Epithelial cell of esophagus (primary cell): Measurements from ENCODE around the gene IL6ST.
"Not testable (repeated sequence)": the region's sequence is repeated elsewhere in the genome, so short reads cannot be mapped to it uniquely, and the experiment has no call there.

Experiments
- DNase-seq: peaks from one replicate; pipeline ENCODE4 v3.0.0; 2010; ENCODE audit warnings: low read depth
- H3K4me3 ChIP-seq: 2 replicates; pipeline ENCODE4 v1.5.1; 2011; ENCODE audit warnings: mild to moderate bottlenecking, low read length, control low read depth
- CTCF ChIP-seq: IDR thresholded peaks from 2 replicates; pipeline ENCODE4 v1.5.1; 2011; ENCODE audit warnings: low read depth, mild to moderate bottlenecking, low read length, control low read depth, inconsistent platforms; ENCODE audit not compliant: insufficient read depth; ENCODE audit errors: missing control alignments

Gene IL6ST

GRCh38 chr5:55994495-55994997 lies at the start of gene IL6ST:
Gene IL6ST, minus strand, starts transcription at chr5:55994963. Its CDS starts 18,685 bp downstream, at chr5:55976278.
- H3K4me3 ChIP-seq = peak within 1 kb of the TSS; percentile 85
- peak; percentile 85 for DNase-seq
- no peak for TF ChIP-seq CTCF

DNA sequence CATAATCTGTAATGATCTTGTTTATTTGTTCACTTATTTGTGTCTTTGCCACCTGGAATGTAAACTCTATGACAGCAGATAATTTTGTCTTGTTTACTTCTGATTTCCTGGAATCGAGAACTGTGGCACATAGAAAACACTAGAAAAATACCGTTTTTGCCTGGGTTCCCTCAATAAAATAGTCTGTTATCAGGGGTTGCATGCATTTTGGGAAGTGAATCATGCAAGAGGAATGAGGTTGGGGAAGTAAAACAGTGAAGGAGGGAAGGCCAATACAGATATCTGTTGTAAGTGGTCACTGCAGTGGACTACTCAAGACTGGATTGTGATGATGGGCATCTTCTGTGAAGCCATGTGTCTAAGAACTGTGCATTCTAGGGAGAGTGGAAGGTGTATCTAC lies 45.2 kb upstream of the IL6ST start:
- H3K4me3 ChIP-seq = no peak overlapping the region
- DNase-seq = no peak
- no peak for TF ChIP-seq CTCF

GRCh38 chr5:56038206-56038605 lies 43.4 kb upstream of the IL6ST start:
- H3K4me3 ChIP-seq, DNase-seq: not testable (repeated sequence)

DNA sequence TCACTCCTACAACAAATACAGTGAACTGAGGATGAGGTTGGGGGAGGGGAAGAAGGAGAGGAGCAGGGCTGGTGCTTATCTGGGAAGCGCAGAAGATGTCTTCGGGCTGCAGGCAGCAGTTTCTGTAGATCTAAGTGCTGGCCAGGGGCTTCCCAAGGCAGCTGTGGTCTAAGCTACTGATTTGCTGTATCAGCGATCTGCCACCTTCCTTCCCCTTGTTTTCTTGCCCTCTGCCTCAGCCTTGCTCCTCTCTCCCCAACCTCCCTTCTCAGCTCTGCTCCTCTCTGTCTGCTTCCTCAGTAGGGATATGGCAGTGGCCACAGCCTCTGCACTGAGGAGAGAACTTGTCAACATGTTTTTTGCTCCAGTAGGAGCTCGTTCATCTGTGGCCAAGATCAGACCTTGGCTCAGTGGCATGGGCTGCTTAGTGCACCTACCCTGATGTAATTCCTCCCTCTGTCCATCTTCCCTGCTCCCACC lies 42.8 kb upstream of the IL6ST start:
- no peak overlapping the region for H3K4me3 ChIP-seq
- no peak for DNase-seq
- TF ChIP-seq CTCF = no peak

- DNase-seq, H3K4me3 ChIP-seq: not testable (repeated sequence)
These were observed 40.6 kb upstream of the IL6ST start for GRCh38 chr5:56035394-56035793.

- DNase-seq = not testable (repeated sequence)
These were observed 35.3 kb upstream of the IL6ST start for GRCh38 chr5:56029871-56030630.

GRCh38 chr5:56029457-56029856 lies 34.7 kb upstream of the IL6ST start:
- TF ChIP-seq CTCF = no peak
- no peak for DNase-seq
- H3K4me3 ChIP-seq = no peak overlapping the region

More at GRCh38 chr5:56029871-56030630, 35.3 kb upstream of the IL6ST start:
- not testable (repeated sequence) for H3K4me3 ChIP-seq

DNA sequence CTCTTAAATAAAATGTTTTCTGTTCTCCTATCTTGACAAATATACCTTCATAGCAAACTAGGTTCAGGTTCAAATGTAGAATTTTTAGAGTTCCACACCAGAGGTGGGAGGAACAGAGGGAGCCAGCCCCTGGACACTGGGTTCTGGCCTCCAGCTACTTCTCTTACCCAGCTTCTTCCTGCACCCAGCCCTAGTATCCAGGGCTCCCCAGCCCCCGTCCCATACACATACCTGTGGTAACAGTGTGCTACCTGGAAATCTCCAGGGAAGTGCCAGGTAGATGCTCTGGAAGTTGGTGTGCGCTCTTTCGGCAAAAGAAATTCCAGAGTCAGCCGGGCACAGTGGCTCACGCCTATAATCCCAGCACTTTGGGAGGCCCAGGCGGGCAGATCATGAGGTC lies 33.9 kb upstream of the IL6ST start:
- no peak for TF ChIP-seq CTCF
- no peak overlapping the region for H3K4me3 ChIP-seq
- no peak for DNase-seq
